Measurements from ENCODE around the gene CNTN4.

DNA sequence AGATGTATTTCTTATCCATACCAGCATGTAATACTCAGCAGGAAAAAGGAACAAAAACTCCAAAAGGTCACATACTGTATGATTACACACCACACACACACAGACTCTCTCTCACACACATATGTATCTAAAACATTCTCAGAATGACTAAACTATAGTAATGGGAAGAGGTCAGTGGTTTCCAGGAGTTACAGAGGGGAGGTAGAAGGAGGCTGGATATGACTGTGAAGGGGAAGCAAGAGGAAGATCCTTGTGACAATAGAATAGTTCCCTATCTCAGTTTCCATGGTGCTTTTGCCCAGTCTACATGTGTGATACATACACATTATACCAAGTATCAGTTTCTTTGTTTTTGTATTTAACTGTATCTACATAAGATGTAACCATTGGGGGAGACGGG lies 821.4 kb downstream of the CNTN4 start:
- no peak for TF ChIP-seq EP300 (IDR thresholded peaks at IDR 0.05)
- TF ChIP-seq, protein P1, sequence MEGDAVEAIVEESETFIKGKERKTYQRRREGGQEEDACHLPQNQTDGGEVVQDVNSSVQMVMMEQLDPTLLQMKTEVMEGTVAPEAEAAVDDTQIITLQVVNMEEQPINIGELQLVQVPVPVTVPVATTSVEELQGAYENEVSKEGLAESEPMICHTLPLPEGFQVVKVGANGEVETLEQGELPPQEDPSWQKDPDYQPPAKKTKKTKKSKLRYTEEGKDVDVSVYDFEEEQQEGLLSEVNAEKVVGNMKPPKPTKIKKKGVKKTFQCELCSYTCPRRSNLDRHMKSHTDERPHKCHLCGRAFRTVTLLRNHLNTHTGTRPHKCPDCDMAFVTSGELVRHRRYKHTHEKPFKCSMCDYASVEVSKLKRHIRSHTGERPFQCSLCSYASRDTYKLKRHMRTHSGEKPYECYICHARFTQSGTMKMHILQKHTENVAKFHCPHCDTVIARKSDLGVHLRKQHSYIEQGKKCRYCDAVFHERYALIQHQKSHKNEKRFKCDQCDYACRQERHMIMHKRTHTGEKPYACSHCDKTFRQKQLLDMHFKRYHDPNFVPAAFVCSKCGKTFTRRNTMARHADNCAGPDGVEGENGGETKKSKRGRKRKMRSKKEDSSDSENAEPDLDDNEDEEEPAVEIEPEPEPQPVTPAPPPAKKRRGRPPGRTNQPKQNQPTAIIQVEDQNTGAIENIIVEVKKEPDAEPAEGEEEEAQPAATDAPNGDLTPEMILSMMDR (IDR thresholded peaks at IDR 0.05): no peak
